GM21526 (cell line): ENCODE data around the gene RABEP1.

Experiments
- ATAC-seq: cut with Tn5 transposase; IDR thresholded peaks from one replicate; pipeline ENCODE4 v1.9.1; 2021; ENCODE audit warnings: moderate library complexity; ENCODE audit not compliant: unreplicated experiment, low FRiP score

RABEP1 gene

GRCh38 chr17:5355421-5356129 is 73.5 kb downstream of the RABEP1 start:
- ATAC-seq = no peak

GRCh38 chr17:5361426-5361825 is 79.3 kb downstream of the RABEP1 start:
- ATAC-seq = no peak

GRCh38 chr17:5362162-5362811 is 80.2 kb downstream of the RABEP1 start:
- ATAC-seq = no peak

- ATAC-seq = no peak
Measured at GRCh38 chr17:5364156-5364555, 82.1 kb downstream of the RABEP1 start.

- ATAC-seq = no peak
Measured at GRCh38 chr17:5364696-5365095, 82.6 kb downstream of the RABEP1 start.

- ATAC-seq = no peak
Measured at GRCh38 chr17:5365831-5366230, 83.7 kb downstream of the RABEP1 start.

GRCh38 chr17:5370411-5370810 is 88.3 kb downstream of the RABEP1 start:
- ATAC-seq = no peak

DNA sequence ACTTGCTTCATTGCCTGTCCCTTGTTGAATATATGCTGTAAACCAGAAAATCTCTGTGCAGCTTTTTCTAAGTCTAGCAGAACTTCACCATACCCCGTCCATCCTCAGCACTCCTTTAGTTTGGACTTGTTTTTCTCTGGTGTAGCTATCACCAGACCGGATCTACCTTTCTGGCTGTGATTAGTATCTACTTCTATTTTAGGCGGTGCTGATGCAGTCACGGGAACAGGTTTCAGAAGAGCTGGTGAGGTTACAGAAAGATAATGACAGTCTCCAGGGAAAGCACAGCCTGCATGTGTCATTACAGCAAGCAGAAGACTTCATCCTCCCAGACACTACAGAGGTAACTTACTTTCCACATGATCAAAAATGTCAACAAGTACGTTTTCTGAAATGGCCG is 91.0 kb downstream of the RABEP1 start:
- ATAC-seq = no peak

- ATAC-seq = no peak
Measured at GRCh38 chr17:5378566-5379207, 96.6 kb downstream of the RABEP1 start.

- no peak for ATAC-seq
Measured at GRCh38 chr17:5379351-5380107, 97.4 kb downstream of the RABEP1 start.

DNA sequence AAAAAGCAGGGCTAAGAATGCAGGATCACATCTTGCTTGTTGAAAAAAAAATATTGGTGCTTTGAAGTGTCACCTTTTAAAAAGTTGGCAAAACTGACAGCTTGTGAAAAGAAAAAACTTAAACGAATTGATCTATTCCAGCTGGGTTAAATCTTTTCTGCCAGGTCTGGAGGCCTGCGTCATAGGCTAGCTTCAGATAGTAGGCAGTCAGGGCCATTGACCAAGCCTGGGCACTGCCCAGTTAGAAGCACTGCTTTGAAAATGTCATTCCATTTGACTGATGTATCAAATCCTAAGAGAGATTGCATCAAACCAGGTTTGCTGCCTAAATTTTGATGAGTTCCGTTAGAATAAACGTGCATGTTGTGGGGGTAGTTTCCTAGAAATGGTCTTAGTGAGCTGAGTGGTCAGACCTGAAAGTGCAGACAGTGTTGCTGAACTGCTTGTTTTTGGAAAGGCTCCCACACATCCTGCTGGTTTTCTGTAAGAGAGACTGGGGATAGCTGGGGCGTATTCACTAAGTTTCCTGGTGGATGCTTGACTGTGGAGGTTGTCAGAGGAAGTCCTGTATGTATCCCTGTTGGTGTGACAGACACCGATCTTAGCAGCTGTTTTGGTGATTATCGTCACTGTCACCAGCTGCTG is 98.5 kb downstream of the RABEP1 start:
- ATAC-seq = no peak

DNA sequence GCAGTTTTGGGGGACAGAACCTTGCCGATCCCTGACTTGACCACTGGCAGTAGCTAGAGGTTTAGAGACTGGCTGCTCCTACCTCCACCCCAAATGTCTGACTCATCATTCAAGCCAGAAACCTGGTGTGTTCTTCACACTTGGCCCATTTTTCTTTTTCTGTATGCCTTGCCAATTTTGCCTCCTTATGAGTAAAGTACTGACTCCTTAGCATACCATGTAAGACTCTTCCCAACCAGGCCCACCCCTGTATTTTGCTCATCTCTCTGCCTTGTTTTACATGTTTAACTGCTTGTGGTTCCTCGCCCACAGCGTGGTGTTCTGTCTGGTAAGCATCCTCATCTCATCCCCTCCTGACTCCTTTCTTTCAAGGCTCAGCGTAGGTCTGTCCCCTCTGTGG is 99.5 kb downstream of the RABEP1 start:
- ATAC-seq = no peak

DNA sequence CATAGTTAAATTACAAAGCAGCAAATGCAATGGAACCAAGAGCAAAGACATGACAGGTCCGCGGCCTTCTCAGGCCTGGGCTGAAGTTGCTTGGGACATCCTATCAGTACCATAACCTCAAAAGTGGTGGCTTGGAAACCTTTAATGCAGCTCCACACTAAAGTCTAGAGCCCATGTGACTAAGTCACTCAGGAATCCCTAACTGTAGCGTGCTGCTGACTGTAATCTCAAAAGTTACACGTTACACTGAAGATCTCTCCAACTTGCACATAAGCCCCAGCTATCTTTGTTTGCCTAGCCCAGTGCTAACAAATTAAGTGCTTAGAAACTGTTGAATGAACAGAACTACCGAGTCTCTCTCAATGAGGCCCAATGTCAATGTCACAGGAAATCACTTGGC is 109.6 kb downstream of the RABEP1 start:
- ATAC-seq = no peak

GRCh38 chr17:5396612-5397011 is 114.5 kb downstream of the RABEP1 start:
- no peak for ATAC-seq

DNA sequence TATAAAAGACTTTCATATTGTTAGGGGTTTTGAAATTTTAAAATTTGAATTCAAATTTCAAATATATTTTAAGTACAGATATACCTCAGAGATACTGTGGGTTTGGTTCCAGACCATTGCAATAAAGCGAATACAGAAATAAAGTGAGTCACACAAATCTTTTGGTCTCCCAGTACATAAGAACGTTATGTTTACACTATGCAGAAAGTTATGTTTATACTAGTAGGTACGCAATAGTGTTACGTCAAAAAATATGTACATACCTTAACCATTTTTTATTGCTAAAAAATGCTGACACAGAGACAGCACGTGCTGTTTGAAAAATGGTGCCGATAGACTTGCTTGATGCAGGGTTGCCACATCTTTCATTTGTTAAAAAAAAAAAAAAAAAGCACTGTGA is 117.7 kb downstream of the RABEP1 start:
- ATAC-seq = no peak

DNA sequence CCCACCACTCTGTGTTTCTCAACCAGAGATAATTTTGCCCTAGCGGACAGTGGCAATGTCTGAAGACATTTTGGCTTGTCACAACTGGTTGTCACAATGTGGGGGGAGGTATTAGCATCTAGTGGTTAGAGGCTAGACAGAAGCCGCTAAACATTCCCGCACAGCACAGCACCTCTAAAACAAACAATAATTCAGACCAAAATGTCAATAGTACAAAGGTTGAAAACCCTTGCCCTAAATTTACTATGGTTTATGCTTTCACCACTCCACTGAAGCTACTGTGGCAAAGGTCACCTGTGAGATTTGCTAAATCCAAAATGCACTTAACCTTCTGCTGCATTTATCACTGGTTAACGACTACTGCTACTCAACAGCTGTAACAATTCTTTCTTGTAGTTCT is 123.3 kb downstream of the RABEP1 start:
- ATAC-seq = no peak

GRCh38 chr17:5408186-5408585 is 126.1 kb downstream of the RABEP1 start:
- ATAC-seq = no peak

- no peak for ATAC-seq
Measured at GRCh38 chr17:5410594-5411272, 128.6 kb downstream of the RABEP1 start.

DNA sequence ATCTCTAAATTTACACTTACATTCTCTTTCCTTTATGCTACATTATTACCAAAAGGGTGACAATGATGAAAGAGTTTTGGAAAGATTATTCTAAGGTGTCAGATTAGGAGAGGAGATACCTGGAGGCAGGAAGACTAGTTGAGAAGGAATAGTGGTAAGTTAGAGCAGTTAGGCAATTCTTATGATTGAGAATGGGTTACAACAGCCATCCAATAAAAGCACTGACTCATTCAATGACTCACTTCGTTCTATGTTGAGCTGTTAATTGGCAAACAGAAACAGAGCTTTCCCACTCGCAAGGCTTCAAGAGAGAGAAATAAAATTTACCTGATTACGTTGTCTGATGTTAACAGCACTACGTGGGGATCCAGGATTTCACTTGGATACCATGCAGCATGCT is 131.6 kb downstream of the RABEP1 start:
- no peak for ATAC-seq

DNA sequence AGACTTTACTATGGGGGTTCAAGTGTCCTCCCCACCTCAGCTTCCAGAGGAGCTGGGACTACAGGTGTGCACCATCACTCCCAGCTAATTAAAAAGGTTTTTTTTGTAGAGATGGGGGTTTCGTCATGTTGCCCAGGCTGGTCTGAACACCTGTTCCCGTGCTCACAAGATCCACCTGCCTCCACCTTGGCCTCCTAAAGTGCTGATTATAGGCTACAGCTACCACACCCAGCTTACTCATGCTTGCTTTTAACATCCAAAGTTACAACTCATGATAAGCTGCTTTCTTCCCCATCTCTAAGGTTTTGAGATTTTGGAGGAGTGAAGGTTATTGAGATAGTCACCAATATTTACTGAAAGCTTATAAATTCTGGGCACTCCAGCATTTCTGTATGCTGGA is 134.8 kb downstream of the RABEP1 start:
- ATAC-seq = no peak
